HepG2 (cell line): ENCODE measurements around the gene C5orf52. TPM values are rescaled to one million over a fixed set of nuclear protein-coding genes. Genes with fewer than 3 reads are reported as not detected.

Source experiments
- ATAC-seq: fragments of 200-7000 bp; cut with Tn5 transposase; 3 replicates; pipeline ENCODE4 v1.9.1; 2020; ENCODE audit warnings: mild to moderate bottlenecking, moderate library complexity
- BruUV-seq: library from RNA; stranded (reverse); fragments of 400-500 nt; replicated peaks from 2 replicates; lab custom pipeline; 2021; lab: Mats Ljungman, UMichigan
- CTCF ChIA-PET: fragments of 300-600 bp; formaldehyde crosslinking; extraction: SDS; loops from one replicate; lab custom pipeline; 2021; ENCODE audit warnings: low total read pairs, inconsistent platforms, low intra/inter-chr PET ratio; lab: Yijun Ruan, JAX
- POLR2A ChIA-PET: fragments of 350-600 bp; sonication (Branson Sonifier 250); formaldehyde crosslinking; loops from one replicate; lab custom pipeline; 2020; ENCODE audit warnings: antibody characterized with exemption, inconsistent platforms; lab: Yijun Ruan, JAX
- DNase-seq: peaks from one replicate; pipeline ENCODE4 v3.0.0-alpha.2; 2015; ENCODE audit warnings: low spot score
- FAIRE-seq: peaks from 3 replicates; lab custom pipeline; 2011; peaks lifted over from hg19 to GRCh38; lab: Jason Lieb, UNC
- H2AFZ ChIP-seq: one replicate; pipeline ENCODE4 v1.6.1; 2011; ENCODE audit warnings: low read length, inconsistent platforms
- H3K27ac ChIP-seq: fragments of 300-600 bp; 3 replicates; pipeline ENCODE4 v1.8.0; 2011; ENCODE audit warnings: mixed run types, mild to moderate bottlenecking, mixed read lengths, low read length, inconsistent platforms; ENCODE audit not compliant: insufficient read depth; ENCODE audit errors: extremely low read length
- H3K27me3 ChIP-seq, 2 experiments: fragments of 200-600 bp in 1 of 2; 2 replicates in 1 of 2; 3 replicates in 1 of 2; pipeline versions ENCODE4 v1.6.0 to v1.8.0; 2011; ENCODE audit warnings: low read length in 2 of 2, mild to moderate bottlenecking in 2 of 2, moderate library complexity in 2 of 2, inconsistent platforms in 1 of 2; ENCODE audit not compliant: insufficient read depth in 2 of 2, control insufficient read depth in 1 of 2
- H3K36me3 ChIP-seq, 2 experiments: fragments of 200-600 bp in 1 of 2; replicated peaks in 1 of 2; 2 replicates in 1 of 2; 3 replicates in 1 of 2; pipeline versions ENCODE4 v1.5.1 to v1.8.0; 2011; ENCODE audit warnings: low read length in 2 of 2, inconsistent platforms in 1 of 2; ENCODE audit not compliant: insufficient read depth in 2 of 2, control insufficient read depth in 1 of 2
- H3K4me1 ChIP-seq: 2 replicates; pipeline ENCODE4 v1.5.1; 2012; ENCODE audit warnings: low read length, inconsistent platforms; ENCODE audit not compliant: insufficient read depth
- H3K4me2 ChIP-seq: 2 replicates; pipeline ENCODE4 v1.6.0; 2011; ENCODE audit warnings: low read depth, low read length, inconsistent platforms
- H3K4me3 ChIP-seq, 3 experiments: fragments of 200-600 bp in 1 of 3; sonication (generic), shearing (Covaris generic) in 1 of 3; replicated peaks in 1 of 3; 2 replicates each; pipeline ENCODE4 v1.5.1; 2011 to 2016; ENCODE audit warnings: low read length in 3 of 3, inconsistent platforms in 2 of 3, low read depth in 2 of 3, mild to moderate bottlenecking in 2 of 3, control low read depth in 1 of 3, mixed read lengths in 1 of 3; ENCODE audit not compliant: insufficient read depth in 1 of 3
- H3K79me2 ChIP-seq: one replicate; pipeline ENCODE4 v1.6.1; 2011; ENCODE audit warnings: low read length, inconsistent platforms; ENCODE audit not compliant: insufficient read depth
- H3K9ac ChIP-seq: 2 replicates; pipeline ENCODE4 v1.6.0; 2011; ENCODE audit warnings: mild to moderate bottlenecking, low read depth, low read length, inconsistent platforms; ENCODE audit not compliant: insufficient read depth
- H3K9me3 ChIP-seq: 2 replicates; pipeline ENCODE4 v1.5.1; 2012; ENCODE audit warnings: mild to moderate bottlenecking, low read length
- H4K20me1 ChIP-seq: 2 replicates; pipeline ENCODE4 v1.6.0; 2011; ENCODE audit warnings: inconsistent platforms, mild to moderate bottlenecking, low read length, moderate library complexity; ENCODE audit not compliant: insufficient read depth
- BCL3 ChIP-seq: sonication (generic); formaldehyde crosslinking; IDR thresholded peaks from 2 replicates; pipeline ENCODE4 v1.5.1; 2020; ENCODE audit warnings: mild to moderate bottlenecking, missing genetic modification reagents, moderate library complexity
- ELF3 ChIP-seq: IDR thresholded peaks from 2 replicates; pipeline ENCODE4 v1.6.1; 2016; ENCODE audit warnings: missing genetic modification reagents, missing compliant biosample characterization
- KDM2A ChIP-seq: sonication (generic); formaldehyde crosslinking; IDR thresholded peaks from 2 replicates; pipeline ENCODE4 v1.4.0; 2020; ENCODE audit warnings: low read depth, missing genetic modification reagents, borderline replicate concordance
- MED13 ChIP-seq: sonication (generic); formaldehyde crosslinking; IDR thresholded peaks from 2 replicates; pipeline ENCODE4 v1.5.0; 2020; ENCODE audit warnings: missing genetic modification reagents
- TARDBP ChIP-seq: sonication (generic); formaldehyde crosslinking; IDR thresholded peaks from 2 replicates; pipeline ENCODE4 v1.8.0; 2022; ENCODE audit warnings: mild to moderate bottlenecking, missing genetic modification reagents
- ZNF263 ChIP-seq: sonication (generic); formaldehyde crosslinking; IDR thresholded peaks from 2 replicates; pipeline ENCODE4 v1.4.0; 2020; ENCODE audit warnings: missing genetic modification reagents
- ZNF75D ChIP-seq: sonication (generic); formaldehyde crosslinking; IDR thresholded peaks from 2 replicates; pipeline ENCODE4 v1.8.1; 2023; ENCODE audit warnings: missing genetic modification reagents, mild to moderate bottlenecking, borderline replicate concordance
- WGBS: methylation state at CpG from one replicate; pipeline ENCODE4 v1.1.6; 2017; ENCODE audit warnings: low lambda C conversion rate; 5-methylcytosine and 5-hydroxymethylcytosine counted together
- in situ Hi-C: cut with HindIII; loops from 2 replicates; pipeline ENCODE4 v1.10.0; 2017; ENCODE audit warnings: low pct_unique_long_range_greater_than_20kb; ENCODE audit not compliant: extremely low pct_ligation_motif_present
- intact Hi-C: fragments of 100-400 bp; cut with micrococcal nuclease; formaldehyde crosslinking; loops from one replicate; pipeline ENCODE4 v1.10.0; 2022; ENCODE audit not compliant: unreplicated experiment
- polyA plus RNA-seq, 8 experiments: library from polyadenylated mRNA; depleted of rRNA in 3 of 8; stranded (reverse) in 7 of 8; unstranded in 1 of 8; fragments of >200 nt; fragmentation: Illumina TruSeq in 4 of 8; extraction: Trizol in 4 of 8; gene quantifications; 2 replicates each; pipeline versions ENCODE4 v1.2.1 to v1.2.3, GENCODE V29; 2011 to 2016; ENCODE audit warnings: low read depth in 4 of 8, missing spikeins in 1 of 8, mixed read lengths in 1 of 8; ENCODE audit not compliant: insufficient read depth in 1 of 8
- total RNA-seq, 5 experiments: library from RNA; depleted of rRNA; stranded (reverse); fragments of >200 nt; fragmentation: Illumina TruSeq; extraction: Trizol; gene quantifications; 2 replicates each; pipeline ENCODE4 v1.2.3, GENCODE V29; 2016; ENCODE audit warnings: low read depth in 1 of 5
- TF ChIP-seq, protein P1 (sequence below): sonication (generic); formaldehyde crosslinking; IDR thresholded peaks from 2 replicates; pipeline ENCODE4 v1.5.0; 2020; ENCODE audit warnings: missing genetic modification reagents
- TF ChIP-seq, protein P2 (sequence below): sonication (generic); formaldehyde crosslinking; conservative IDR thresholded peaks from 2 replicates; pipeline ENCODE4 v1.4.0; 2020; ENCODE audit warnings: missing genetic modification reagents

Gene C5orf52
- total and polyA plus RNA-seq, 2 of the 13 experiments (the other 11 are each of a cell fraction or from before 2014, with no cell fraction given): not detected

GRCh38 chr5:157624144-157624543 is 47.2 kb upstream of the C5orf52 start:
- FAIRE-seq (no peak), ATAC-seq (no peak), DNase-seq (no peak)
- Histone ChIP-seq H3K9ac (no peak overlapping the region), H3K36me3 (no peaks in the 10 kb centered on the region), H3K9me3 (no peaks in the 10 kb centered on the region), H3K4me2 (no peak overlapping the region), H3K4me3 (no peak overlapping the region), H2AFZ (no peak overlapping the region), H4K20me1 (no peaks in the 10 kb centered on the region), H3K4me1 (no peaks in the 10 kb centered on the region), H3K79me2 (no peaks in the 10 kb centered on the region), H3K27me3 (no peaks in the 10 kb centered on the region), H3K27ac (no peak overlapping the region)
- in situ Hi-C loops: no loop called here
- WGBS: 2% methylated on average over 2 of the region's 2 CpGs
- TF ChIP-seq TARDBP (CRISPR knock-in tag) (no peak), BCL3 (no peak)
- TF ChIP-seq, protein P1, sequence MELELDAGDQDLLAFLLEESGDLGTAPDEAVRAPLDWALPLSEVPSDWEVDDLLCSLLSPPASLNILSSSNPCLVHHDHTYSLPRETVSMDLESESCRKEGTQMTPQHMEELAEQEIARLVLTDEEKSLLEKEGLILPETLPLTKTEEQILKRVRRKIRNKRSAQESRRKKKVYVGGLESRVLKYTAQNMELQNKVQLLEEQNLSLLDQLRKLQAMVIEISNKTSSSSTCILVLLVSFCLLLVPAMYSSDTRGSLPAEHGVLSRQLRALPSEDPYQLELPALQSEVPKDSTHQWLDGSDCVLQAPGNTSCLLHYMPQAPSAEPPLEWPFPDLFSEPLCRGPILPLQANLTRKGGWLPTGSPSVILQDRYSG (CRISPR knock-in tag): no peak
- no TSS peak for BruUV-seq
- intact Hi-C loops: no loop called here
- ChIA-PET CTCF (no interaction called here), POLR2A (no interaction called here)

- 64% methylated on average over 6 of the region's 6 CpGs for WGBS
- Histone ChIP-seq H3K36me3 (no peaks in the 10 kb centered on the region), H3K79me2 (no peaks in the 10 kb centered on the region), H2AFZ (no peak overlapping the region), H3K4me1 (no peaks in the 10 kb centered on the region), H3K4me2 (no peak overlapping the region), H3K27ac (no peak overlapping the region), H3K9ac (no peak overlapping the region), H4K20me1 (no peaks in the 10 kb centered on the region), H3K9me3 (no peaks in the 10 kb centered on the region), H3K27me3 (no peaks in the 10 kb centered on the region), H3K4me3 (no peak overlapping the region)
- ATAC-seq: no peak
- no TSS peak for BruUV-seq
- CTCF ChIA-PET: no interaction called here
- in situ Hi-C loops (no loop called here), intact Hi-C loops (no loop called here)
- FAIRE-seq: no peak
- no peak for TF ChIP-seq ZNF263 (CRISPR knock-in tag)
- TF ChIP-seq, protein P2, sequence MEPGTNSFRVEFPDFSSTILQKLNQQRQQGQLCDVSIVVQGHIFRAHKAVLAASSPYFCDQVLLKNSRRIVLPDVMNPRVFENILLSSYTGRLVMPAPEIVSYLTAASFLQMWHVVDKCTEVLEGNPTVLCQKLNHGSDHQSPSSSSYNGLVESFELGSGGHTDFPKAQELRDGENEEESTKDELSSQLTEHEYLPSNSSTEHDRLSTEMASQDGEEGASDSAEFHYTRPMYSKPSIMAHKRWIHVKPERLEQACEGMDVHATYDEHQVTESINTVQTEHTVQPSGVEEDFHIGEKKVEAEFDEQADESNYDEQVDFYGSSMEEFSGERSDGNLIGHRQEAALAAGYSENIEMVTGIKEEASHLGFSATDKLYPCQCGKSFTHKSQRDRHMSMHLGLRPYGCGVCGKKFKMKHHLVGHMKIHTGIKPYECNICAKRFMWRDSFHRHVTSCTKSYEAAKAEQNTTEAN (CRISPR knock-in tag): no peak
- no peak for TF ChIP-seq ELF3
- TF ChIP-seq KDM2A (CRISPR knock-in tag): no peak
- TF ChIP-seq ZNF75D (CRISPR knock-in tag): no peak
- no peak for TF ChIP-seq MED13
- POLR2A ChIA-PET: no interaction called here
- DNase-seq: no peak
These were observed 44.5 kb upstream of the C5orf52 start for GRCh38 chr5:157626831-157627230.
